GM12878 (cell line): ENCODE results near the gene NFAM1. TPM values are rescaled to one million over a fixed set of nuclear protein-coding genes. Genes with fewer than 3 reads are reported as not detected.

ENCODE experiments used
- ATAC-seq: fragments of 200-7000 bp; cut with Tn5 transposase; 3 replicates; pipeline ENCODE4 v1.9.1; 2020; ENCODE audit warnings: mild to moderate bottlenecking, moderate library complexity
- BruUV-seq: library from RNA; stranded (reverse); fragments of 400-500 nt; replicated peaks from 2 replicates; lab custom pipeline; 2021; lab: Mats Ljungman, UMichigan
- CTCF ChIA-PET: fragments of 300-600 bp; sonication (Branson Sonifier 250); formaldehyde crosslinking; extraction: SDS; loops from one replicate; lab custom pipeline; 2021; ENCODE audit warnings: inconsistent platforms; lab: Yijun Ruan, JAX
- POLR2A ChIA-PET: fragments of 350-600 bp; formaldehyde crosslinking; extraction: SDS; loops from one replicate; lab custom pipeline; 2021; ENCODE audit warnings: inconsistent platforms; lab: Charles Lee
- RAD21 ChIA-PET: fragments of 300-600 bp; sonication (Branson Sonifier 250); formaldehyde crosslinking; loops from one replicate; lab custom pipeline; 2023; ENCODE audit warnings: antibody characterized with exemption; ENCODE audit not compliant: unreplicated experiment; lab: Charles Lee
- SMC1A ChIA-PET: fragments of 300-600 bp; sonication (Branson Sonifier 250); formaldehyde crosslinking; loops from one replicate; lab custom pipeline; 2023; ENCODE audit not compliant: unreplicated experiment, uncharacterized antibody; lab: Charles Lee
- DNase-seq: peaks from one replicate; pipeline ENCODE4 v3.0.0-alpha.2; 2011; ENCODE audit warnings: low read depth, low spot score
- FAIRE-seq: peaks from 3 replicates; lab custom pipeline; 2011; peaks lifted over from hg19 to GRCh38; lab: Jason Lieb, UNC
- H2AFZ ChIP-seq: 2 replicates; pipeline ENCODE4 v1.6.0; 2011; ENCODE audit warnings: low read depth, low read length, control low read depth; ENCODE audit not compliant: control insufficient read depth
- H3K27ac ChIP-seq: 2 replicates; pipeline ENCODE4 v1.5.1; 2011; ENCODE audit warnings: control low read depth; ENCODE audit not compliant: control insufficient read depth, insufficient read depth
- H3K27me3 ChIP-seq, 2 experiments: replicated peaks in 1 of 2; 2 replicates each; pipeline versions ENCODE4 v1.6.0 to v1.6.1; 2011; ENCODE audit warnings: low read length in 1 of 2; ENCODE audit not compliant: control insufficient read depth in 2 of 2, insufficient read depth in 2 of 2
- H3K36me3 ChIP-seq, 2 experiments: 2 replicates each; pipeline ENCODE4 v1.5.1; 2011; ENCODE audit warnings: low read length in 1 of 2; ENCODE audit not compliant: control insufficient read depth in 2 of 2, insufficient read depth in 2 of 2
- H3K4me1 ChIP-seq: 2 replicates; pipeline ENCODE4 v1.6.1; 2011; ENCODE audit warnings: mild to moderate bottlenecking, low read length, moderate library complexity, mixed read lengths; ENCODE audit not compliant: control insufficient read depth, insufficient read depth
- H3K4me2 ChIP-seq: 2 replicates; pipeline ENCODE4 v1.6.0; 2011; ENCODE audit warnings: control low read depth; ENCODE audit not compliant: control insufficient read depth, insufficient read depth
- H3K4me3 ChIP-seq: fragments of 200-600 bp; sonication (generic); 2 replicates; pipeline ENCODE4 v1.5.1; 2016
- H3K79me2 ChIP-seq: 2 replicates; pipeline ENCODE4 v1.6.0; 2011; ENCODE audit warnings: low read length; ENCODE audit not compliant: control insufficient read depth, insufficient read depth
- H3K9ac ChIP-seq: 2 replicates; pipeline ENCODE4 v1.8.0; 2011; ENCODE audit warnings: low read length, control low read depth, mixed read lengths; ENCODE audit not compliant: control insufficient read depth, insufficient read depth
- H3K9me3 ChIP-seq: replicated peaks from 3 replicates; pipeline ENCODE4 v1.5.1; 2011; ENCODE audit warnings: mild to moderate bottlenecking, low read length; ENCODE audit not compliant: control insufficient read depth, insufficient read depth
- H4K20me1 ChIP-seq: 2 replicates; pipeline ENCODE4 v1.6.0; 2011; ENCODE audit not compliant: control insufficient read depth, insufficient read depth
- ASH2L ChIP-seq: fragments of 300-600, 200-600 bp; sonication (generic); IDR thresholded peaks from 2 replicates; pipeline ENCODE4 v1.6.1; 2017; ENCODE audit warnings: low read depth, mild to moderate bottlenecking, borderline replicate concordance
- ATF2 ChIP-seq: IDR thresholded peaks from 2 replicates; pipeline ENCODE4 v1.6.1; 2012; ENCODE audit warnings: low read length, inconsistent platforms
- ESRRA ChIP-seq: IDR thresholded peaks from 2 replicates; pipeline ENCODE4 v1.6.1; 2012; ENCODE audit warnings: mild to moderate bottlenecking, low read length, improper control_type of control experiment
- FOXM1 ChIP-seq: IDR thresholded peaks from 2 replicates; pipeline ENCODE4 v1.6.1; 2012; ENCODE audit warnings: low read depth, mild to moderate bottlenecking, inconsistent platforms, low read length, moderate library complexity
- MXI1 ChIP-seq: fragments of 150-350 bp; IDR thresholded peaks from 2 replicates; pipeline ENCODE4 v1.6.1; 2011; ENCODE audit warnings: low read depth, mild to moderate bottlenecking, inconsistent platforms, low read length, improper control_type of control experiment
- NFXL1 ChIP-seq: fragments of 450-650 bp; IDR thresholded peaks from 2 replicates; pipeline ENCODE4 v1.6.1; 2017; ENCODE audit warnings: antibody characterized with exemption, mild to moderate bottlenecking, borderline replicate concordance
- NKRF ChIP-seq: fragments of 450-650 bp; conservative IDR thresholded peaks from 2 replicates; pipeline ENCODE4 v1.6.1; 2017; ENCODE audit warnings: mild to moderate bottlenecking, moderate library complexity
- PAX8 ChIP-seq: fragments of 450-650 bp; IDR thresholded peaks from 2 replicates; pipeline ENCODE4 v1.6.1; 2017; ENCODE audit warnings: mild to moderate bottlenecking, moderate library complexity
- RCOR1 ChIP-seq: conservative IDR thresholded peaks from 2 replicates; pipeline ENCODE4 v1.6.1; 2012; ENCODE audit warnings: low read depth, low read length, improper control_type of control experiment
- REST ChIP-seq: IDR thresholded peaks from 2 replicates; pipeline ENCODE4 v1.6.1; 2012; ENCODE audit warnings: mild to moderate bottlenecking, low read depth, low read length
- SKIL ChIP-seq: fragments of 450-650 bp; IDR thresholded peaks from 2 replicates; pipeline ENCODE4 v1.6.1; 2017; ENCODE audit warnings: mild to moderate bottlenecking, low read depth, inconsistent platforms; ENCODE audit not compliant: poor library complexity, severe bottlenecking
- ZBED1 ChIP-seq: IDR thresholded peaks from 2 replicates; pipeline ENCODE4 v1.6.1; 2016; ENCODE audit warnings: borderline replicate concordance
- ZNF217 ChIP-seq: fragments of 450-650 bp; IDR thresholded peaks from 2 replicates; pipeline ENCODE4 v1.6.1; 2017; ENCODE audit warnings: antibody characterized with exemption, mild to moderate bottlenecking
- ZNF622 ChIP-seq: fragments of 450-650 bp; IDR thresholded peaks from 2 replicates; pipeline ENCODE4 v1.6.1; 2017; ENCODE audit warnings: mild to moderate bottlenecking, inconsistent platforms
- WGBS: methylation state at CpG from one replicate; pipeline ENCODE4 v1.1.6; 2016; ENCODE audit warnings: low lambda C conversion rate; ENCODE audit not compliant: insufficient replicate concordance, insufficient coverage; ENCODE audit errors: missing lambda C conversion rate; 5-methylcytosine and 5-hydroxymethylcytosine counted together
- in situ Hi-C: fragments of 300-500 bp; cut with MboI; formaldehyde crosslinking; loops from 9 replicates; pipeline ENCODE4 v1.14.3; 2018; ENCODE audit warnings: mixed read lengths
- intact Hi-C: fragments of 100-400 bp; cut with micrococcal nuclease; formaldehyde crosslinking; loops from one replicate; pipeline ENCODE4 v1.14.2; 2022; ENCODE audit not compliant: unreplicated experiment
- polyA plus RNA-seq, 11 experiments: library from polyadenylated mRNA; depleted of rRNA in 4 of 11; unstranded in 6 of 11; stranded (reverse) in 5 of 11; fragments of >200 nt; fragmentation: Nextera tagmentation in 4 of 11; fragmentation: Illumina TruSeq in 1 of 11; extraction: Ambion mirVana in 4 of 11; extraction: Trizol in 1 of 11; gene quantifications; 1 replicate in 1 of 11; 2 replicates in 10 of 11; pipeline versions ENCODE4 v1.2.1 to v1.2.3, GENCODE V29; 2011 to 2016; ENCODE audit warnings: inconsistent platforms in 2 of 11, missing spikeins in 2 of 11, low read depth in 1 of 11
- total RNA-seq, 4 experiments: library from RNA; depleted of rRNA in 3 of 4; stranded (reverse); fragments of >200 nt in 3 of 4; fragmentation: Illumina TruSeq in 1 of 4; extraction: Trizol in 1 of 4; gene quantifications; 2 replicates each; pipeline versions ENCODE4 v1.2.1 to v1.2.3, GENCODE V29; 2013 to 2021

The NFAM1 gene
- total and polyA plus RNA-seq, 10 of the 15 experiments (the other 5 are each of a cell fraction or from before 2014, with no cell fraction given), result 0.13 to 1.3 (median 0.24) TPM; not detected in 3

- H3K4me1 ChIP-seq, result no peaks in the 10 kb centered on the region
- no peak for ATAC-seq
- ChIA-PET RAD21 (no interaction called here), SMC1A (no interaction called here), CTCF (no interaction called here), POLR2A (interaction anchor here (0.6 kb wide), 1 partner anchor 136 kb away, joined by 6 read pairs; no protein-coding TSS in a partner anchor)
- in situ Hi-C loops, result no loop called here
- H4K20me1 ChIP-seq, result no peaks in the 10 kb centered on the region
- H3K79me2 ChIP-seq, result no peaks in the 10 kb centered on the region
- no peak overlapping the region for H3K4me3 ChIP-seq
- H2AFZ ChIP-seq, result no peak overlapping the region
- DNase-seq, result no peak
- no peak for FAIRE-seq
- H3K27ac ChIP-seq, result no peak overlapping the region
- intact Hi-C loops, result no loop called here
- no TSS peak for BruUV-seq
- H3K27me3 ChIP-seq, result peaks cover 1 to 10% of the 10 kb centered on the region in 2 experiments; a peak in 3 of 4 replicates
- WGBS, result 69% methylated on average over 29 of the region's 31 CpGs
- no peak overlapping the region for H3K4me2 ChIP-seq
- no peaks in the 10 kb centered on the region for H3K9me3 ChIP-seq
- H3K9ac ChIP-seq, result no peak overlapping the region
- H3K36me3 ChIP-seq, result no peaks in the 10 kb centered on the region
- no peak for TF ChIP-seq MXI1
- TF ChIP-seq REST, result no peak
- no peak for TF ChIP-seq NKRF
- no peak for TF ChIP-seq ATF2
- no peak for TF ChIP-seq ASH2L
- no peak for TF ChIP-seq RCOR1
- TF ChIP-seq PAX8, result no peak
- no peak for TF ChIP-seq ZBED1
- no peak for TF ChIP-seq SKIL
- no peak for TF ChIP-seq FOXM1
- TF ChIP-seq ESRRA, result no peak
- TF ChIP-seq ZNF622, result no peak
- no peak for TF ChIP-seq NFXL1
- no peak for TF ChIP-seq ZNF217
Observed at GRCh38 chr22:42344361-42344905, 87.8 kb downstream of the NFAM1 start.
